ENCODE data around the gene CDH18. TPM values are rescaled to one million over a fixed set of nuclear protein-coding genes. Genes with fewer than 3 reads are reported as not detected.

CDH18 gene
- total and polyA plus RNA-seq, 2 of the 13 experiments (the other 11 are each of a cell fraction or from before 2014, with no cell fraction given): not detected

GRCh38 chr5:19564036-19564435 lies 424.0 kb downstream of the CDH18 start:
- H4K20me1 ChIP-seq (ENCODE audit: insufficient read depth, low read length): no peaks in the 10 kb centered on the region
- H3K79me2 ChIP-seq (ENCODE audit: insufficient read depth, low read length): no peaks in the 10 kb centered on the region
- no peak overlapping the region for H3K4me2 ChIP-seq (ENCODE audit: low read depth, low read length)
- H3K27ac ChIP-seq (ENCODE audit: extremely low read length, insufficient read depth, low read length): no peak overlapping the region
- peaks cover 48% of the 10 kb centered on the region for H3K9me3 ChIP-seq (ENCODE audit: low read length)
- H3K27me3 ChIP-seq (ENCODE audit: control insufficient read depth in 1 of 2, insufficient read depth in 2 of 2, low read length in 2 of 2): no peaks in the 10 kb centered on the region
- H3K4me3 ChIP-seq (replicated peaks in 1 of 3; ENCODE audit: insufficient read depth in 1 of 3, low read depth in 2 of 3, low read length in 3 of 3): no peak overlapping the region
- in situ Hi-C loops (cut with HindIII; ENCODE audit: extremely low pct_ligation_motif_present, low pct_unique_long_range_greater_than_20kb): no loop called here
- intact Hi-C loops (cut with micrococcal nuclease; ENCODE audit: unreplicated experiment): no loop called here
- FAIRE-seq: no peak
- BruUV-seq (replicated peaks): no TSS peak
- no peak for DNase-seq (ENCODE audit: low spot score)
- no peak for ATAC-seq
- ChIA-PET CTCF (ENCODE audit: low intra/inter-chr PET ratio, low total read pairs) (no interaction called here), POLR2A (no interaction called here)
- TF ChIP-seq ZFX (CRISPR knock-in tag; IDR thresholded peaks at IDR 0.05; ENCODE audit: low read depth): no peak
- 0% methylated on average over 2 of the region's 2 CpGs for WGBS (ENCODE audit: low lambda C conversion rate)
- no peak overlapping the region for H3K9ac ChIP-seq (ENCODE audit: insufficient read depth, low read depth, low read length)
- no peaks in the 10 kb centered on the region for H3K36me3 ChIP-seq (replicated peaks in 1 of 2; ENCODE audit: control insufficient read depth in 1 of 2, insufficient read depth in 2 of 2, low read length in 2 of 2)
- H3K4me1 ChIP-seq (ENCODE audit: insufficient read depth, low read length): no peaks in the 10 kb centered on the region
- H2AFZ ChIP-seq (ENCODE audit: low read length): no peak overlapping the region

GRCh38 chr5:19555876-19556275 lies 432.1 kb downstream of the CDH18 start:
- in situ Hi-C loops (cut with HindIII; ENCODE audit: extremely low pct_ligation_motif_present, low pct_unique_long_range_greater_than_20kb): no loop called here
- Histone ChIP-seq H3K36me3 (replicated peaks in 1 of 2; ENCODE audit: control insufficient read depth in 1 of 2, insufficient read depth in 2 of 2, low read length in 2 of 2) (no peaks in the 10 kb centered on the region), H3K4me1 (ENCODE audit: insufficient read depth, low read length) (no peaks in the 10 kb centered on the region), H3K79me2 (ENCODE audit: insufficient read depth, low read length) (no peaks in the 10 kb centered on the region), H3K27me3 (ENCODE audit: control insufficient read depth in 1 of 2, insufficient read depth in 2 of 2, low read length in 2 of 2) (no peaks in the 10 kb centered on the region), H3K9me3 (ENCODE audit: low read length) (peaks cover 62% of the 10 kb centered on the region), H3K4me2 (ENCODE audit: low read depth, low read length) (no peak overlapping the region), H4K20me1 (ENCODE audit: insufficient read depth, low read length) (no peaks in the 10 kb centered on the region), H3K27ac (ENCODE audit: extremely low read length, insufficient read depth, low read length) (no peak overlapping the region), H2AFZ (ENCODE audit: low read length) (no peak overlapping the region), H3K4me3 (replicated peaks in 1 of 3; ENCODE audit: insufficient read depth in 1 of 3, low read depth in 2 of 3, low read length in 3 of 3) (no peak overlapping the region), H3K9ac (ENCODE audit: insufficient read depth, low read depth, low read length) (no peak overlapping the region)
- BruUV-seq (replicated peaks): no TSS peak
- no peak for DNase-seq (ENCODE audit: low spot score)
- intact Hi-C loops (cut with micrococcal nuclease; ENCODE audit: unreplicated experiment): no loop called here
- ChIA-PET CTCF (ENCODE audit: low intra/inter-chr PET ratio, low total read pairs) (no interaction called here), POLR2A (no interaction called here)
- FAIRE-seq: no peak
- ATAC-seq: no peak
- TF ChIP-seq ZNF761 (CRISPR knock-in tag; conservative IDR thresholded peaks at IDR 0.05) (no peak), POLR2AphosphoS2 (IDR thresholded peaks at IDR 0.05; ENCODE audit: low read depth, low read length) (no peak), KDM1A (CRISPR knock-in tag; IDR thresholded peaks at IDR 0.05) (no peak), ESRRA (CRISPR knock-in tag; IDR thresholded peaks at IDR 0.05; ENCODE audit: low read depth) (no peak), CC2D1A (CRISPR knock-in tag; IDR thresholded peaks at IDR 0.05) (no peak), TGIF2 (CRISPR knock-in tag; IDR thresholded peaks at IDR 0.05) (no peak), ZFP1 (CRISPR knock-in tag; IDR thresholded peaks at IDR 0.05) (no peak), ZNF407 (CRISPR knock-in tag; IDR thresholded peaks at IDR 0.05; ENCODE audit: not compliant biosample characterization) (no peak), HNRNPH1 (optimal IDR thresholded peaks at IDR 0.05; ENCODE audit: low read depth, low read length) (no peak), ZEB1 (IDR thresholded peaks at IDR 0.05; ENCODE audit: insufficient replicate concordance, low read depth) (no peak)
